HG03066 (cell line): ENCODE results near the gene TCP11L2.
"Not testable (repeated sequence)": the region's sequence is repeated elsewhere in the genome, so short reads cannot be mapped to it uniquely, and the experiment has no call there.

Experiments used
- ATAC-seq: cut with Tn5 transposase; IDR thresholded peaks from one replicate; pipeline ENCODE4 v1.9.1; 2021; ENCODE audit warnings: low read depth; ENCODE audit not compliant: unreplicated experiment

Gene TCP11L2

DNA sequence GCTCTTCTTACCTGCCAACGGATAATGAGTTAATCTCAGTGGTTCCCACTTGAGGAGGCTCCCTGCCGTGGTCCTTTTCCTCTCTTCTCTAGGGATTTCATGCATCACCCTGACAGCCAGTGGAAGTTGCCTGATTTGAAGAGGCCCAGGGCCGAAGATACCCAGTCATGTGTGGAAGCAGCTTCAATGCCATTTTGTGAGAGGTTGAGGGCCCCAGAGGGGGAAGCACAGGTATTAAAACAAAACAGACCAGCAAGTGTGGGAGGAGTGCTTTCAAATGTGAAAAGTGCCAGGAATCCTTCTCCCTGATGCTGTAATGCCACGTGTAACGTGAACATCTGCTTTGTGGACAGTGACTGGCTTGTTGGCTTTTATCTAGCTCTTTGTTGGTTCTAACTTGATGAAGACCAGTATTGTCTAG, 1.5 kb downstream of the TCP11L2 start:
- ATAC-seq = no peak

- no peak for ATAC-seq
Observed at GRCh38 chr12:106304797-106305196, 2.3 kb downstream of the TCP11L2 start.

DNA sequence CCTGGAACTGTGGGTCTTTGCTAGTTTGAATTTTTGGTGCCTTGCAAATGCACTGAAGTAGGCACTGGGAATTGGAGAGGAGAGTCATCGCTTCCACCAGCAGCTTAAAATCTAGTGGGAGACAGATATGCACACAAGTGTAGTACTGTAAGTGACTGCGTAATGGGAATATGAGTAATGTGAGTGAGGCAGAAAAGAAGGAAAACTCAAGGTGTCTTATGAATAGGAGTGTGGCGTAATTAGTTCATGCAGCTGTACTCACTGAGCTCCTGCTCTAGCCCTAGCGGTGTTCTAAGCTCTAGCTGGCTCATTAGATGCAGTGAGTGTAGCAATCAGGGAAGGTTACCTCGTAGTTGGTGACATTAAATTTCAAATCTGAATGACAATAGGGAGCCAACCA, 2.8 kb downstream of the TCP11L2 start:
- no peak for ATAC-seq

DNA sequence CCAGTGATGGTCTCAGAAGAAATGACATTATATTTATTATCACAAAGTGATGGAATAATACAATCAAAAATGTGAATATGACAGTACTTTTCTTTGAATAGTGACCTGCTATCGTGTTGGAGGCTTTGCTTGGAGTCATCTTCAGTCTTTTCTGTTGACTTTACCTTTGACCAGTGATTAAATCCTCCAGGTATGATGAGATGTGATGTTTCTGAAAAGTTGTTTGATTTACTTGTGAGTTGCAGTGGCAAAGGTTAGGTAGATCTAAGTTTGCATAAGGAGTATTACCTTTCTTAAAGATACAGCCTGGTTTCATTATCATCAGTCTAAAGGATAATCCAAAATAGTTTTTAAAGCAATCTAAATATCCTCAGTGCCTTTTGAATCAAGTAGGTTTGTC, 4.6 kb downstream of the TCP11L2 start:
- ATAC-seq = no peak

DNA sequence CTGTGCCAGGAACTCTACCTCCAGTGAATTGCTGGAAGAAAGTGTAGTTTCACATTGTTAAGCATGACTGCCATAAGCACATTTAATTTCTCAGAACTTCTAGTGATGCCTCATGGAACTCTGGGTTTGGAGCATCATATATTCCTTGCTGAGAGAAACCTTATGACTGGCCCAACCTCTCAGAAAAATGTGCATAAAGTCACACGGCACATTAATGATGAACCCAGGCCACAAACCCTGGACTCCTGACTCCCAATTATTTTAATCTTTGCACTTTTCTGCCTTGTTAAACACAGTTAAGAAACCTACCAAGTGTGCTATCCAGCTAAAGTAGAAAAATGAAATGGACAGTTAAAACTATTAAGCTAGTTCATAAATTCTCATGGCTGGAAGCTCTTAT, 5.6 kb downstream of the TCP11L2 start:
- no peak for ATAC-seq

DNA sequence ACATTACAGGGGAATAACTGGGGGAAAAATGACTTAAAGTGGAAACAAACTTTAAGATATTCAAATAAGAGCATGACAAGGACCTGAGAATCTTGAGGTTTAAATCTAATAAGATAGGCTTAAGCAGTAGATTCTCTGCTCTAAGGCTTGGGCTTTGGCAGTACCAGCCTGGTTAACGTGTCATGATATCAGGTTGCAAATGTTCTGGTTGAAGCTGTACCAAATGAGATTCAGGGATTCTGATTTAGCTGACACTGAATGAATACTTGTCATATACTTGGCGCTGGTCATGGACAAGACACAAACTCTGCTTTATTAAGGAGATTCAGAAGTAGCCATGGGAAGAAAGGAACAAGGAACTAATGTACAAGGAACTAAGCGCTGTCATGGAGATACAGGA, 6.1 kb downstream of the TCP11L2 start:
- ATAC-seq = no peak

DNA sequence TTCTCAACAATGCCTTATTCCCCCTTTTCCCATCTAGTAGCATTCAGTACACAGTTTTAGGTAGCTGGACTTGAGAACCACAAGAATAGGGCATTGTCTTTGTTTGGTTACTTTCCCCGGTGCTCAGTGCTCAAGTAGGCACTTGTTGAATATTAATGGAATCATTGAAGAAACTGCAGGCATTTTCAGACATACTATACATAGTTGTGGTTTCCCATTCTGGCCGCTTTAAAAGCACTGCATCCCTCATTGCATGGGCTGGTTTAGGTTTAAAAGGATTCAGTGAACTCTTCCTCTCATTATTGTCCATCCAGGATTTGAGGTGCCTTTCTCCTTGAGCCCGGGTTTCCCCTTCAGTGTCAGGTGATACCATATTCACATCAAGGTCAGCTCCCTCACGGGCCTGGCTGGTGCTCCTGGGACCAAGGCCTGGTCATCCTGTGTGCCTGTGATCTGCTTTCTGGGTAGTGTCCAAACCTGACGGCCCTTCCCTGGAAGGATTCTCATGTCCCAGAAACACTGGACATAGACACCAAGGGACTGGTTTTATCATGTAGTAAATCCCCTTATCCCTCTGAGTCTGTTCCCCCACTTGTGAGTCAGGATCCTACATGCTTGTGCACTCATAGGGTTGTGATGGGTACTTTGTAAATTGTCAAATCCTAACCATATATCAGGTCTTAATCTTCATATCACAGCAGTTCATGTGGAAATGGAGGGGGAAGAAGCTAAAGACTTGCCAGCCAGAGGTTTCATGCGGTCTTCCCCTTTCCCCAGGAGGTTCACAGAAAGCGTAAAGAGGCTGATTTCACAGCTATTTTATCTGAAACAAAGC, 7.4 kb downstream of the TCP11L2 start:
- ATAC-seq = no peak

- ATAC-seq = no peak
Observed at GRCh38 chr12:106310687-106311086, 8.2 kb downstream of the TCP11L2 start.

DNA sequence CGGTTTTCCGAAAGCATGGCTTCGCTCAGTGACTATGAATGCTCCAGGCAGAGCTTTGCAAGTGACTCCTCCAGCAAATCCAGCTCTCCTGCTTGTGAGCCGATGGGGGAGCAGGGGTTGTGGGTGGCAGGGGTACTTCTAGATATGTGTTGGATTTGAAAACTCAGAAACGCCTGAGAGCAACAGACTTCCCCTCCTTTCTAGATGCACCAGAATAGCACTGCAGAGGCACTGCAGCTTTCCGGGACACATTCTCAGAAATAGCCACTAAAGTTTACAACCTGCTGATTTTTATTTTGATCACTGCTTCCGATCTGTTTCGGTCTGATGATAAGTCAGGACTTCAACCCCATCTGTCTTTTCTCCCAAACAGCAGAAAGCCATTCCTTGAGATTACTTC, 8.6 kb downstream of the TCP11L2 start:
- no peak for ATAC-seq

DNA sequence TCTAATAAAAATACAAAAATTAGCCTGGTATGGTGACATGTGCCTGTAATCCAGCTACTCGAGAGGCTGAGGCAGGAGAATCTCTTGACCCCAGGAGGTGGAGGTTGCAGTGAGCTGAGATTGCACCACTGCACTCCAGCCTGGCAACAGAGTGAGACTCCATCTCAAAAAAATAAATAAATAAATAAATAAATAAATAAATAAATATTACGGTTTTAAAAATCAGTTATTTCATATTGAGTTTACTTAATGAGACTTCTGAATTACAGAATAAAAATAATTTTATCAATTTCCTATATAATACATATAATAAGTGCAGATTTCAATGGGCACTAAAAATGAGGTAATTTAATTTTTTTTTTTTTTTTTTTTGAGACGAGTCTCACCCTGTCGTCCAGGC, 10.9 kb downstream of the TCP11L2 start:
- not testable (repeated sequence) for ATAC-seq

DNA sequence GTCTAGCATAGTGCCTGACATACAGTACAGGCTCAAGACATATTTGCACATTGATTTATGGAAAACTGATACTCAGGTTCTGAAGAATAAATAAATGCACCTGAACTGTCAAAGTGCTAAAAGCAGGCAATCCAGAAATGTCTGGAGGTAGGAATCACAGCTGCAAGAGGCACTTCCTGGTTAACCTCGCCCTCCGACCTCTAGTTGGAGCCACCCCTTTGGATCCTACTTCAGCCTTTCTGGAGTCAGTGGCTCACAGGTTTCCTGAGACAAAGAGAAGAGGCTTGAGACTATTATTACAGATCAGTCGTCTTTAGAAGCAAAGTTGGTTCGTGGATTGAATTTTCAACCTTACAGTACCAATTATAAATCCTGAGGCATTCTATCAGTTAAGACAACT, 13.0 kb downstream of the TCP11L2 start:
- no peak for ATAC-seq

DNA sequence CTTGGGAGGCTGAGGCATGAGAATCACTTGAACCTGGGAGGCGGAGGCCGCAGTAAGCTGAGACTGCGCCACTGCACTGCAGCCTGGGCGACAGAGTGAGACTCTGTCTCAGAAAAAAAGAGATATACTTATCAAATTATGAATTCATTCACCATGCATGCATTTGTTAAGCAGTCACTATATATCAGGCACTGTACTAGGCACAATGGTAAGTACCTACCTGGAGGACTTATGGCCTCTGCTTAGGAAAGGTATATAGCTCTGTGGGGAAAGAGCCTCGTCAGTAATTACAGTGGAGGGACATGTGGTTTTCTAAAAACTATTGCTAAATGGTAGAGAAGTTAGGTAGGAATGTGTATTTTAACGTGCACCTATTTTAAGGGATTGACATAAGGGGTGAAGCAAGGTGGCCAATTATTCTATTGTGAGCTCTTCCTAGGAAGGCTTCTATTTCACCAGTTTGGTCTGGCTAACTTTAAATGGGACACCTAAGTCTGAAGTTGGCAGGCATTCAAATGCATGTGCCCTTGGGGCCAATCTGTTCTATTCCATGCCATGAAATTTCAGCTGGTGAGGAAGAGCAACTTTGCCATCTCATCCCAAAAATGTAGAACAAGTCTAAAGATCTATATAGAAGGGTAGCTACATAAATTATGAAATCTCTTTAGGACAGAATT, 15.0 kb downstream of the TCP11L2 start:
- no peak for ATAC-seq

DNA sequence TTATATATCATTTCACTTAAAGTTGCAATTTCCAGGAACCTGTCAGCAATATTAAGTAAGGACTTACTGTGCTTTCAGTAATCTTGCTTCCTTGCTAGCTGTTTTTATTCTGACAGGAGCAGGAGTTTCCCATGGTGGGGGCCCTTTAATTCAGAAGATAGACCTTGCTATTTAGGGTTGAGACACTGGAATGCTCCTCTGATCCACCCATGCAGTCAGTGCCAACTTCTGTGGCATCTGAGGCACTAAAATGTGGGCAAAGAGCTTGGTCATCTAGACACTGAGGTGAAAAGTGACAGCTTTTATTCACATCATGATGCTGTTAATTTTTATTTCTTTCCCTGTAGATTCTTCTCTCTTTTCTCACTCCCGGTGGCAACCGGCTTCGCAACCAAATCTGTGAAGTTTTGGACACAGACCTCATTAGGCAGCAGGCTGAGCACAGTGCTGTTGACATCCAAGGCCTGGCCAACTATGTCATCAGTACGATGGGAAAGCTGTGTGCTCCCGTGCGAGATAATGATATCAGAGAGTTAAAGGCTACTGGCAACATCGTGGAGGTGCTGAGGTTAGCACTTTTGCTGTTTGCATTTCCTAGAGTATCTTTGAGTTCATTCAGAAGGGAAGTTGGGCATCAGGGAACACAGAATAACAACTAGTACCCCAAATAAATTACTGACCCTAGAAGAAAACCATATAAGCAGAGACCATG, 18.8 kb downstream of the TCP11L2 start:
- ATAC-seq = no peak

DNA sequence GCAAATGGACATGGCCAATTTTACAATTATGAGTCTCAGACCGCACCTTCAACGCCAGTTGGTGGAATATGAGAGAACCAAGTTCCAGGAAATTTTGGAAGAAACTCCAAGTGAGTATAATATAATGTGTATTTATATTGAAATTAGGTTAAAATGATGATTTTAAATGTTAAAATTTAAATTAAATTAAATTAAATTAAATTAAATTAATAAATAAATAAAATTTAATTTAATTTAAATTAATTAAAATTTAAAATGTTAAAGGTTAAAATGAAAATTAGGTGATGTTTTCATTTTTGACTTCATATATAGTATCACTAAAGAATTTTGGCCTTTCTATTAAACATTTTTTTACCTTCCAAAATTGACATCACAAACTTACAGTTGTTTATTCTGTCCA, 21.0 kb downstream of the TCP11L2 start:
- no peak for ATAC-seq

- ATAC-seq = no peak
Observed at GRCh38 chr12:106327309-106327869, 24.9 kb downstream of the TCP11L2 start.

DNA sequence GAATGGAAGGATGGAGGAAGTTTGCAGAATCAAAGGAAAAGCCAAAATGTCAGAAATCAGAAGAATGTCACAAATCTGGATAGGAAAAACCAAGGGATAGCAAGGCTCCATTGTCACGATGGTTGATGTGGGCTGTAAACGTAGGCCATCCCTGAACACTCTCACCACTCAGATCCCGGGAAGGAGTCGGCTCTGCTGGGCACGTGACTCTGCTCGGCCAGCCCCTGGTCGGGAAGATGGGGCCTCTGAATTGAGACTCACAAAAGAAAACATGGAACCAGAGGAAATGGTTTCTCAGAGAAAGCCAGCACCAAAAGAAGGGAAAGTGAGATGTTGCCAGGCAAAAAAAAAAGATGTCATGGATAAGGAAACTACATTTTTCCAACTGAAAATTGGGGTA, 26.2 kb downstream of the TCP11L2 start:
- ATAC-seq = no peak

DNA sequence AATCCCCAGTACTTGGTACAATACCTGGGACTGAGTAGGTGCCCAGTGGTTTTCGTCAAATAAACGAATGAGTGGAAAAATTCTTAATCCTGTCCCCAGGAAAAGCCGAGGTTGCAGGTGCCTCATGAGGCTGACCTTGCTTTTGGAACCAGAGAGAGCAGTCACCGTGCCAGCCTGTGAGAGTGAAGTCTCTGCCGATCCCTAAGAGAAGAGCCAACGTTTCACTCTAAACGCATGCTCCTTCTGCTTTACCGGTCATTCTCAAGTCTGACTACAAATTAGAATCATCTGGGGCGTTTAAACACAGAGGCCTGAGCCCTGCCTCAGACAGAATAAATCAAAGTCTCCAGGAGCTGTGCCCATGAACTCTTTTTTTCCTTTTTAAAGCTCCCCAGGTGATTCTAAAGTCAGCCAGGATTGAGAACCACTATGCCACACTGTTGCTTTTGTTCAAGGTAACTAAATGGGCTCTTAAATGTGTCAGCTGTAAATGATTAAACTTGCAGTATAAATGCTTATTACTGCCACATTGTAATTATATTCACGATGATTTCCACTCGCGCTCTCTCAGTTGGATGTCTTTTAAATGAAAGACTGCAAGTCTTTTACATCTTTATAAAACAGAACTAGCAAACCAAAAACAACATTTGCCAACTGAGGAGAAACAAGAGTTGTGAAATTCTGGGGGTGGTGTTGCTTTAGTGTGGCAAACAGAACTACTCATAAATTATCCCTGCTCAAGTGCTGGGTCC, 26.9 kb downstream of the TCP11L2 start:
- ATAC-seq = no peak

- ATAC-seq = no peak
Observed at GRCh38 chr12:106331599-106331998, 29.1 kb downstream of the TCP11L2 start.

GRCh38 chr12:106332536-106332935, 30.0 kb downstream of the TCP11L2 start:
- ATAC-seq = no peak

DNA sequence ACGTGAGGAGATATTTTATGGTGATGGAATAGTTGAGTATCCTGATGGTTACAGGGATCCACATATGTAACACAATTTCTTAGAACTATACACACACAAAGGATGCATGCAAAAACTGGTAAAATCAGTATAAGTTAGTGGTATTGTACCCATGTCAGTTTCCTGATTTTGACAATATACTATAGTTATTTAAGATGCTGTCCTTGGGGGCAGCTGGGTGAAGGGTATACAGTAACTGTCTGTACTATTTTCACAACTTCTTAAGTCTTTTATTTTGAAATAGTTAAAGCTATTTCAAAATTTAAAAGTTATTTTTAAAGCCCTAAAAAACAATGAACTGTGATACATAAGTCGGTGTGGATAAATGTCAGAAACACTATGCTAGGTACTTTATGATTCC, 30.5 kb downstream of the TCP11L2 start:
- ATAC-seq = no peak

DNA sequence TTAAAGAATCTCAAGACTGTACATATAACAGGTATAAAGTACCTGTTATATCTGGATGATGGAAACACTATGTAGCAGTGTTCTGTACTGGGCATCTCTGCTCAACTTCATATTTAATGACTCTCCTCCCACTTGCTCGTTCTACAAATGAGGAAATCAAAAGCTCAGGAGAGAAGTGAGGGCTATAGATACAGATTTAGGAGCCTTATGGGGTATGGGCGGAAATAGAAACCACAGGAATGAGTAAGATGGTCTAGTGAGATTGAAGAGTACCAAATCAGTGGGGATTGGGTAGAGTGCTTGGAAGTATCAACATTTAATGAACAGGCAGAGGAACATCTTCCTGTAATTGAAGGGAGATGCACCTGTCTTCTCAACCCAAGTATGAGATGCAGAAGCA, 31.2 kb downstream of the TCP11L2 start:
- ATAC-seq = no peak
